OCI-LY7 (cell line): ENCODE results near the gene PTGER2. TPM values are rescaled to one million over a fixed set of nuclear protein-coding genes. Genes with fewer than 3 reads are reported as not detected.

ENCODE experiments used
- BruUV-seq: library from RNA; stranded (reverse); fragments of 400-500 nt; replicated peaks from 2 replicates; lab custom pipeline; 2021; lab: Mats Ljungman, UMichigan
- CTCF ChIA-PET: fragments of 300-600 bp; sonication (Branson Sonifier 250); formaldehyde crosslinking; loops from one replicate; lab custom pipeline; 2022; ENCODE audit warnings: antibody characterized with exemption; ENCODE audit not compliant: unreplicated experiment; lab: Charles Lee
- POLR2A ChIA-PET: fragments of 300-600 bp; sonication (Branson Sonifier 250); formaldehyde crosslinking; loops from one replicate; lab custom pipeline; 2022; ENCODE audit warnings: antibody characterized with exemption; lab: Charles Lee
- DNase-seq: peaks from one replicate; pipeline ENCODE4 v3.0.0-alpha.2; 2015; ENCODE audit warnings: low spot score
- H2AFZ ChIP-seq: fragments of 200-600 bp; sonication (generic), shearing (Covaris generic); 2 replicates; pipeline ENCODE4 v1.6.1; 2014; ENCODE audit warnings: mild to moderate bottlenecking, antibody characterized with exemption, low read length, moderate library complexity
- H3K27ac ChIP-seq: fragments of 200-600 bp; sonication (generic); 2 replicates; pipeline ENCODE4 v1.5.1; 2014; ENCODE audit warnings: mixed run types, low read depth, mild to moderate bottlenecking, moderate library complexity, low read length, inconsistent platforms; ENCODE audit not compliant: poor library complexity, severe bottlenecking
- H3K36me3 ChIP-seq: fragments of 200-600 bp; sonication (generic); 2 replicates; pipeline ENCODE4 v1.6.1; 2014; ENCODE audit warnings: mild to moderate bottlenecking, antibody characterized with exemption, low read length, moderate library complexity, mixed read lengths; ENCODE audit not compliant: insufficient read depth
- H3K4me1 ChIP-seq: fragments of 200-600 bp; sonication (generic); 2 replicates; pipeline ENCODE4 v1.5.1; 2014; ENCODE audit warnings: mild to moderate bottlenecking, low read length; ENCODE audit not compliant: insufficient read depth, poor library complexity, severe bottlenecking
- H3K4me2 ChIP-seq: fragments of 200-600 bp; sonication (generic); 2 replicates; pipeline ENCODE4 v1.6.1; 2014; ENCODE audit warnings: mild to moderate bottlenecking, low read length
- H3K4me3 ChIP-seq: fragments of 200-600 bp; sonication (generic); 2 replicates; pipeline ENCODE4 v1.5.1; 2014; ENCODE audit warnings: mild to moderate bottlenecking, low read depth, low read length; ENCODE audit not compliant: poor library complexity, severe bottlenecking
- H3K79me2 ChIP-seq: fragments of 200-600 bp; sonication (generic); 2 replicates; pipeline ENCODE4 v1.6.1; 2016; ENCODE audit warnings: low read depth, mild to moderate bottlenecking, low read length, moderate library complexity, mixed read lengths; ENCODE audit not compliant: insufficient read depth
- H3K9me2 ChIP-seq: fragments of 200-600 bp; sonication (generic); 2 replicates; pipeline ENCODE4 v1.6.1; 2016; ENCODE audit warnings: mild to moderate bottlenecking, low read length, mixed read lengths; ENCODE audit not compliant: insufficient read depth
- H3K9me3 ChIP-seq: fragments of 200-600 bp; sonication (generic); 2 replicates; pipeline ENCODE4 v1.6.1; 2014; ENCODE audit warnings: mild to moderate bottlenecking, mixed run types, low read length, mixed read lengths
- H4K20me1 ChIP-seq: fragments of 200-600 bp; sonication (generic); 2 replicates; pipeline ENCODE4 v1.6.1; 2014; ENCODE audit warnings: mild to moderate bottlenecking, antibody characterized with exemption, low read length, moderate library complexity, mixed read lengths; ENCODE audit not compliant: insufficient read depth
- EZH2phosphoT487 ChIP-seq: fragments of 200-600 bp; sonication (generic); IDR thresholded peaks from 2 replicates; pipeline ENCODE4 v1.6.1; 2018; ENCODE audit warnings: low read depth, borderline replicate concordance, mild to moderate bottlenecking, mixed run types, antibody characterized with exemption, low read length, moderate library complexity, mixed read lengths
- intact Hi-C: fragments of 100-400 bp; cut with micrococcal nuclease; formaldehyde crosslinking; loops from one replicate; pipeline ENCODE4 v1.10.0; 2022; ENCODE audit not compliant: unreplicated experiment
- total RNA-seq, 2 experiments: library from RNA; depleted of rRNA in 1 of 2; stranded (reverse); fragments of >200 nt in 1 of 2; shearing (Covaris generic) in 1 of 2; gene quantifications; 2 replicates each; pipeline ENCODE4 v1.2.3, GENCODE V29; 2014 to 2022
- TF ChIP-seq, protein P1 (sequence below): fragments of 200-600 bp; sonication (generic); conservative IDR thresholded peaks from 2 replicates; pipeline ENCODE4 v1.5.1; 2014; ENCODE audit warnings: mild to moderate bottlenecking, antibody characterized with exemption, low read length, moderate library complexity, mixed read lengths

The PTGER2 gene
- total RNA-seq, 2 experiments from 2014 or later = not detected

DNA sequence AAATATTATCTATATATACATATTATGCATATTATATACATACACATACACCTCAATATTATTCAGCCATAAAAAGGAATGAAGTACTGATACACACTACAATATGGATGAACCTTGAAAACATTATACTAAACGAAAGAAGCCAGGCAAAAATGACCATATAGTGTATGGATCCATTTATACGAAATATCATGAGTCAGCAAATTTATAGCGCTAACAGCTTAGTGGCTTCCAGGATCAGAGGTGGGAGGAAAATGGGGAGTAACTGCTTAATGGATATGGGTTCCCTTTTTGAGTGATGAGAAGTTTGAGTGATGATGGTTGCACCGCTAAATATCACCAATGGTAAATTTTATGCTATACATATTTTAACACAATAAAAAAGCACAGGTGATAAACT is 32.7 kb downstream of the PTGER2 start:
- Histone ChIP-seq H3K36me3 (no peaks in the 10 kb centered on the region), H3K9me3 (no peaks in the 10 kb centered on the region), H3K4me3 (no peak overlapping the region), H3K9me2 (no peaks in the 10 kb centered on the region), H3K4me1 (no peaks in the 10 kb centered on the region), H2AFZ (no peak overlapping the region), H3K27ac (no peak overlapping the region), H4K20me1 (no peaks in the 10 kb centered on the region), H3K4me2 (no peak overlapping the region), H3K79me2 (no peaks in the 10 kb centered on the region)
- BruUV-seq = no TSS peak
- CTCF ChIA-PET = no interaction called here
- POLR2A ChIA-PET = interaction anchor here (0.8 kb wide), 1 partner anchor 48 kb away, joined by 3 read pairs; no protein-coding TSS in a partner anchor
- TF ChIP-seq, protein P1, sequence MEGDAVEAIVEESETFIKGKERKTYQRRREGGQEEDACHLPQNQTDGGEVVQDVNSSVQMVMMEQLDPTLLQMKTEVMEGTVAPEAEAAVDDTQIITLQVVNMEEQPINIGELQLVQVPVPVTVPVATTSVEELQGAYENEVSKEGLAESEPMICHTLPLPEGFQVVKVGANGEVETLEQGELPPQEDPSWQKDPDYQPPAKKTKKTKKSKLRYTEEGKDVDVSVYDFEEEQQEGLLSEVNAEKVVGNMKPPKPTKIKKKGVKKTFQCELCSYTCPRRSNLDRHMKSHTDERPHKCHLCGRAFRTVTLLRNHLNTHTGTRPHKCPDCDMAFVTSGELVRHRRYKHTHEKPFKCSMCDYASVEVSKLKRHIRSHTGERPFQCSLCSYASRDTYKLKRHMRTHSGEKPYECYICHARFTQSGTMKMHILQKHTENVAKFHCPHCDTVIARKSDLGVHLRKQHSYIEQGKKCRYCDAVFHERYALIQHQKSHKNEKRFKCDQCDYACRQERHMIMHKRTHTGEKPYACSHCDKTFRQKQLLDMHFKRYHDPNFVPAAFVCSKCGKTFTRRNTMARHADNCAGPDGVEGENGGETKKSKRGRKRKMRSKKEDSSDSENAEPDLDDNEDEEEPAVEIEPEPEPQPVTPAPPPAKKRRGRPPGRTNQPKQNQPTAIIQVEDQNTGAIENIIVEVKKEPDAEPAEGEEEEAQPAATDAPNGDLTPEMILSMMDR = no peak
- no peak for TF ChIP-seq EZH2phosphoT487
- no peak for DNase-seq
- intact Hi-C loops = no loop called here

DNA sequence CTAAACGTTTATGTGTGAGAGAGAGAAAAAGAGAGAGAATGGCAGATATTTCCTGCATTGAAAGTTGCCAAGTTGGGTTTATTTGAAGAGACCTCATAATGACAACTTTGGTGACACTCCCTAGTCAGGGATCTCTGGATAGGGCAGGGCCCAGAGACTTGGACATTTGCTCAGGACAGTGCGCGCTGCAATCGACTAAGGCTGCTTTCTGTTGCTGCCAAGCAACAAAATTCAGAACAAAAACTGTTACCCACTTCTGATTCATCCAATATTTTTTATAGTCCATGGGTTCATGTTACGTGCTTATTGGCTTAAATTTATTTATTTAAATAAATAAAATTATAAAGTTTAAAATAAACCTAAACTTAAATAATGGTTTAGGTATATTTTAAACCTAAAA is 34.2 kb downstream of the PTGER2 start:
- Histone ChIP-seq H3K36me3 (no peaks in the 10 kb centered on the region), H3K27ac (no peak overlapping the region), H4K20me1 (no peaks in the 10 kb centered on the region), H3K4me1 (no peaks in the 10 kb centered on the region), H3K9me3 (no peaks in the 10 kb centered on the region), H3K9me2 (no peaks in the 10 kb centered on the region), H3K4me3 (no peak overlapping the region), H2AFZ (no peak overlapping the region), H3K79me2 (no peaks in the 10 kb centered on the region), H3K4me2 (no peak overlapping the region)
- no peak for DNase-seq
- intact Hi-C loops = no loop called here
- CTCF ChIA-PET = no interaction called here
- BruUV-seq = no TSS peak
- TF ChIP-seq, protein P1 = no peak
- no peak for TF ChIP-seq EZH2phosphoT487
- POLR2A ChIA-PET = no interaction called here

DNA sequence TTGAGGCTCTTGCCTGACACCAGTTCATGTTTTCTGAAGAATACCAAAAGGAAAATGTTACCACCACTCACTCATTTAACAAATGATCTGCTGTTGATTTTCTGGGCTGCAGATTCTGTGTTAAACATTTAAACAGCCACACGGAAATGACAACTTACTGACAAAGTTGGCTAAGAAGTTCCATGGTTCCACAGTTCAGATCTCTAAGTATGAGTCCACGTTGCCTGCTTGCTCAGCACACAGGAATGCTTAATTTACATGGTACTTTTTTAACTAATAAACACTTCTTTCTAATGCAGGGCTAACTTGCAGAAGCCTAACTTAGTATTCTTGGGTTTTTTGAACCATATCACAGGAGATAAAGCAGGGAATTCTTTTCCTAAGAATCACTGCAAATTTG is 34.7 kb downstream of the PTGER2 start:
- H3K4me2 ChIP-seq = no peak overlapping the region
- intact Hi-C loops = no loop called here
- no peaks in the 10 kb centered on the region for H4K20me1 ChIP-seq
- CTCF ChIA-PET = no interaction called here
- H3K9me3 ChIP-seq = no peaks in the 10 kb centered on the region
- no peaks in the 10 kb centered on the region for H3K36me3 ChIP-seq
- H3K4me1 ChIP-seq = no peaks in the 10 kb centered on the region
- H3K4me3 ChIP-seq = no peak overlapping the region
- H3K9me2 ChIP-seq = no peaks in the 10 kb centered on the region
- POLR2A ChIA-PET = no interaction called here
- no TSS peak for BruUV-seq
- no peak for DNase-seq
- H2AFZ ChIP-seq = no peak overlapping the region
- TF ChIP-seq, protein P1 = no peak
- H3K27ac ChIP-seq = no peak overlapping the region
- no peaks in the 10 kb centered on the region for H3K79me2 ChIP-seq
